HG03025 (cell line): ENCODE data around the gene HNRNPM.
"Not testable (repeated sequence)": the region's sequence is repeated elsewhere in the genome, so short reads cannot be mapped to it uniquely, and the experiment has no call there.

Source experiments
- ATAC-seq: cut with Tn5 transposase; IDR thresholded peaks from one replicate; pipeline ENCODE4 v1.9.1; 2021; ENCODE audit warnings: mild to moderate bottlenecking, moderate library complexity; ENCODE audit not compliant: unreplicated experiment, low FRiP score

Gene HNRNPM, protein sequence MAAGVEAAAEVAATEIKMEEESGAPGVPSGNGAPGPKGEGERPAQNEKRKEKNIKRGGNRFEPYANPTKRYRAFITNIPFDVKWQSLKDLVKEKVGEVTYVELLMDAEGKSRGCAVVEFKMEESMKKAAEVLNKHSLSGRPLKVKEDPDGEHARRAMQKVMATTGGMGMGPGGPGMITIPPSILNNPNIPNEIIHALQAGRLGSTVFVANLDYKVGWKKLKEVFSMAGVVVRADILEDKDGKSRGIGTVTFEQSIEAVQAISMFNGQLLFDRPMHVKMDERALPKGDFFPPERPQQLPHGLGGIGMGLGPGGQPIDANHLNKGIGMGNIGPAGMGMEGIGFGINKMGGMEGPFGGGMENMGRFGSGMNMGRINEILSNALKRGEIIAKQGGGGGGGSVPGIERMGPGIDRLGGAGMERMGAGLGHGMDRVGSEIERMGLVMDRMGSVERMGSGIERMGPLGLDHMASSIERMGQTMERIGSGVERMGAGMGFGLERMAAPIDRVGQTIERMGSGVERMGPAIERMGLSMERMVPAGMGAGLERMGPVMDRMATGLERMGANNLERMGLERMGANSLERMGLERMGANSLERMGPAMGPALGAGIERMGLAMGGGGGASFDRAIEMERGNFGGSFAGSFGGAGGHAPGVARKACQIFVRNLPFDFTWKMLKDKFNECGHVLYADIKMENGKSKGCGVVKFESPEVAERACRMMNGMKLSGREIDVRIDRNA

DNA sequence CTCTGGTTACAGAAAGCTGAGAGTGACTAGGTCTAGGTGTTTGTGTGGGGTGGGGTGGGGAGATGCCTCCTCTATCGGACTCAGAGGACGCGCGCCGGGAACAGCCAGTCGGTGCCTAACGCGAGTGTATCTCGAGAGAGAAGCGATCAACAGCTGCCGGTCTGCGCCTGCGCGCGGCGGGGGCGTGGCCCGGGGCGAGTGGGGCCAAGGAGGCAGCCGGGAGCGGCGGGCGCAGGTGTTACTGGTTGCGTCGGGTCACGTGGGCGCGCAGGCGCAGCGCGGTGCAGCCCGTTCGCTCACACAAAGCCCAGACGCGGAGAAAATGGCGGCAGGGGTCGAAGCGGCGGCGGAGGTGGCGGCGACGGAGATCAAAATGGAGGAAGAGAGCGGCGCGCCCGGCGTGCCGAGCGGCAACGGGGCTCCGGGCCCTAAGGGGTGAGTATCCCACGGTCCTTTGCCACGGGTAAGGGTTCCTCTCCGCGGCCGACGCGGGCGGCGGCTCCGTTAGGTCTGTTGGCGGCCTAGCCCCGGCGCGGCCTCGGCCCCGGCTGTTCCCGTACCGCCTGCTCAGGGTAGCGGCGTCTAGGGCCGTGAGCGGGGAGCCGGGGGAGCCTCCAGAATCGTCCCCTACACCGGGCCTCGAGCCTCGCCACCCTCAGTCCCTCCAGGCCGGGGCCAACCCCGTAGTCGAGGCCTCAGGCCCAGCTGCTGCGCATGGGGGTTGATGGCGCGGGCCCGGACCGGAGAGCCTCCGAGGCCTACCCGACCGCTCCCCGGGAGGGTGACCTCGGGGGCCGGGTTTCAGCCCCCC, at the start of gene HNRNPM:
HNRNPM (plus strand) TSS at position 299 of the 811 bp plus-strand sequence; CDS start at position 323, 24 bp downstream.
- peak; percentile 83 for ATAC-seq

DNA sequence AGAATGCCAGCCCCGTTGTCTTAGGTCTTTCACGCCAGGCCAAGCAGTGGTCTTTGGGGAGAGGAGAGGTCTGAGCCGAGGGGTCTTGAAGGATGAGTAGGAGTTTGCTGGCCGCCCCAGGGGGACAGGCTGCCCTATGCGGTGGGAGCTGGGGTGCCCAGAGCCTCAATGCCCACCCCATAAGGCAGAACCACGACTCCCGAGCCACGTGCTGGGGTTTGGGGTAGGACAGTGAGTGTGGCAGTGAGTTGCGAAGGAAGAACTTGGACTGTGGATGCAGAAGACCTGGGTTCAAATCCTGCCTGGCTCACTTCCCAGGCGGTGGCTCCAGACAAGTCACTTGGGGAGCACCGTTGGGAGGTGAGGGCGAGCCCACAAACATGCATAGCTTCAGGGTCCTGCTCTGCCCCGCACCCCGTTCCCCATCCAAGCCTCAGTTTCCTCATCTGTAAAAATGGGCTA, 49.1 kb upstream of the HNRNPM start:
- no peak for ATAC-seq

DNA sequence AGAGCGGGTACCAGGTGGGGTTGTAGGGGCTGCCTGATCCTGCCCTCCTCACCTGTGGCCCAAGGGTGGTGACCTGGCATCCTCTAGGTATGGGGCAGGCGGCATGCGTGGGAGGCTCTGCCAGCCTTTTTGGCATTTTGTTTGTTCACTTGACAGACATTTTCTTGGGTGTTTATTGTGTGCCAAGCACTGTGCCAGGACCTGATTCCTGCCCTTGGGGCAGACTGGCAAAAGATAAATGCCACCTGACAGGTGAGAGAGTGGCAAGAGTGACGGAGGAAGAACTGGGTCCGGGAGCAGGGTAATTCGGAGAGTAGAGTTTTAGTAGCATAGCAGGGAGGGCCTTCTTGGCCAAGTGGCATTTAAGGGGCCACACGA, 48.6 kb upstream of the HNRNPM start:
- ATAC-seq, result no peak

DNA sequence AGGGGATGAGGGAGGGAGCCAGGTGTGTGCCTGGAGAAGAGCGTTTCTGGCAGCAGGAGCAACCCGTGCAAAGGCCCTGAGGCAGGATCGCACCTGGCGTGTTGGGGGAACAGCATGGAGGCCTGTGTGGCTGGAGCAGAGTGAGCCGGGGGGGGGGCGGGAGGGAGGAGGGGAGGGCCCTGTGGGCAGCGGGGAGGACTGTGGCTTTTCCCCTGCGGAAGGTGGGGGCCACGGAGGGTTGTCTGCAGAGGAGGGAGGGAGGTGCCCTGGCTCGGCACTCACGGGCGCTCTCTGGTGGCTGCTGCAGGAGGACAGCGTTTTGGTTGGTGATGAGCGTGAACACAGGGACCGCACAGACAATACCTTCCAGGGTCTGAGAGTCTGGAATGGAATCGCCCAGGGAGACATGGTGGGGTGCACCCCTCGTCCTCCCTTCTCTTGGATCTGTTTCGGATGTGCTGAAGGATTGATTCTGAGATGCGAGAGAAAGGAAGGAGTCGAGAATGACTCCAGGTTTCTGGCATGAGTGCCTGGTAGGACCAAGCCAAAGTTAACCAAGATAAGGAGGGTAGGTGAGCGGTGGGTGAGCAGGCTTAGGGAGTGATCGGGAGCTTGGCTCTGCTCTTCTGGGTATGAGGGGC, 48.1 kb upstream of the HNRNPM start:
- ATAC-seq, result no peak

DNA sequence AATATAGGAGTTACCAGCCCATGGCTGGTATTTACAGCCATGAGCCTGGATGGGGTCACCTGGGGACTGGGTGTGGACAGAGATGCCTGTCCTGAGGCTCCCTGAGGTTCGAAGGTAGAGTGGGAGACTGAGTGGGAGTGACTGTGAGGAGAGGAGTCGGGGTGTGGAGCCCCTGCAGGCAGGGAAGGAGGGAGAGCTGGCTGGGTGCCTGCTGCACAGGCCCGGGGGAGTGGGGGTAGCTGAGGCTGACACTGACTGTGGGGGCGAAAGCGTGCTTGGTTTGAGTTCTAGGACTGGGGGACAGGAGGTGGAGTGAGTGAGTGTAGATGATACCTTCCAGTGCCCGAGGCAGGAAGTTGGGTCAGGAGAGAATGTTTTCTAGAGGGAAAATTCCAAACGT, 47.5 kb upstream of the HNRNPM start:
- no peak for ATAC-seq

DNA sequence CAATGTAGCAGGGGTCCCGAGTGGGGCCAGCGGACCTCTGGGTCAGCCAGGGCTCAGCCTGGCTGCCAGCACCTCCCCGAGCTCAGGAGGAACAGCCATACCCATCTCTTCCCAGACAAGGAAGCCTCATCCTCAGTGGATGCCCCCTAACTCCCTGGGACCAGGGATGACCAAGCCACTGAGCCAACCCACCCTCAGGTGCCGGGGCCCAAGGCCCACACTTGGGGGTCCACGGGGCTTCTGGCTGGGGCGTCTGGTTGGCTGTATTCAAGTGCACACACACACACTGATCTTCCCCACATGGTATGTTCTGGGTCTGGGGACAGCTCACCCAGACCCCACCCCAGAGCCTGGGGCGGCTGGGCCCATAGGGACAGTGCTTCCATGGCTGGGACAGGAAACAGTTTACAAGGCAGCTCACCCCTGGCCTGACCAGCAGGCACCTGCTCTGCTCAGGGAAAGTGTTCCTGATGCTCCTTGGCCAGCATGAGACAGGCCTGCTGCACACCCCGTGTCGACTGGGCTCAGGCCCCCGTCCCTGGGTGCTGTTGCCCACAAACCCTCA, 46.9 kb upstream of the HNRNPM start:
- no peak for ATAC-seq

DNA sequence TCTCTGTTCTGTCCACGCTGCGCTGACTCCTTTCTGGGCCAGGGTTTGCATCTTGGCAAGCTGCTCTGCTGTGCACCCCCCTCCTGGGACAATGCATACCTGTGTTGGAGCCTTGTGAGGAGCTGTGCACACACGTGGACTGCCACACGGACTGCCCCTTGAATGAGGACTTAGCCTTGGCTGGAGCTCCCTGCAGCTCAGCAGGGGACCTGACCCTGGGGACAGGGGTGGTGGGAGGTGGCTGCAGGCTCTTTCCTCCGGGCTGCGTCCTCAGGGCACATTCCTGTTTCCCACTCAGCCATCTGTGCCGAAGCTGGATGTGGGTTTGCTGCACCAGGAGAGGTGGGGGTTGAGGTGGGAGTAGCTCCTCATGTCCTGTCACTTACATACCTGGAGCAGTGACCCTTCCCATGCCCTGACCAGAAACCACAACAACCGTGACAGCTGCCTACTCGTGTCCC, 46.4 kb upstream of the HNRNPM start:
- ATAC-seq, result no peak

DNA sequence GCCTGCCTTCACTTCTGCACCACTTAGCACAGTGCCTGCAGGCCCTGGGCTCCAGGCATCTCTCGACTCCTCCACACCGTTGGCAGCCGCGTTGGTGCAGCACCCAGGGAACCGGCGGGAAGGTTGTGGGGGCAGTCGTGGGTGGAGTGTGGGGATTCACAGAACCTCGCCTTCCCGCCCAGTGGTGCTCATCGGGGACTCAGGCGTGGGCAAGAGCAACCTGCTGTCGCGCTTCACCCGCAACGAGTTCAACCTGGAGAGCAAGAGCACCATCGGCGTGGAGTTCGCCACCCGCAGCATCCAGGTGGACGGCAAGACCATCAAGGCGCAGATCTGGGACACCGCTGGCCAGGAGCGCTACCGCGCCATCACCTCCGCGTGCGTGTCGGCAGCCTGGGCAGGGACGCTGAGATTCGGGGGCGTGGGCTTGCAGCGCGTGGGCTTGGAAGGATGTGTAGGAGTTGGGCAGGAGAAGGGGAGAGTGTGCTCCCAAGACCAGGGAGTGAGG, 45.0 kb upstream of the HNRNPM start:
- no peak for ATAC-seq

DNA sequence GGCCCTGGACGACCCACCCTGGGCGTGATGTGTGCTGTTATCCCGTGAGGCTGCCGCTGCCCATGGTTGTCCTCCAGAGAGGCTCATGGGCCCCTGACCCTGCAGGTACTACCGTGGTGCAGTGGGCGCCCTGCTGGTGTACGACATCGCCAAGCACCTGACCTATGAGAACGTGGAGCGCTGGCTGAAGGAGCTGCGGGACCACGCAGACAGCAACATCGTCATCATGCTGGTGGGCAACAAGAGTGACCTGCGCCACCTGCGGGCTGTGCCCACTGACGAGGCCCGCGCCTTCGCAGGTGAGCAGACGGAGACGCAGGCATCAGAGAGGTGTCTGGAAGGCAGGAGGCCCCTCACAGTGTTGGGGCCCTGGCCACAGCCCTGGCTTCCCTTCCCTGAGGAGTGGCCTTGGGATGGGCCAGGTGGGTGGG, 42.8 kb upstream of the HNRNPM start:
- no peak for ATAC-seq

DNA sequence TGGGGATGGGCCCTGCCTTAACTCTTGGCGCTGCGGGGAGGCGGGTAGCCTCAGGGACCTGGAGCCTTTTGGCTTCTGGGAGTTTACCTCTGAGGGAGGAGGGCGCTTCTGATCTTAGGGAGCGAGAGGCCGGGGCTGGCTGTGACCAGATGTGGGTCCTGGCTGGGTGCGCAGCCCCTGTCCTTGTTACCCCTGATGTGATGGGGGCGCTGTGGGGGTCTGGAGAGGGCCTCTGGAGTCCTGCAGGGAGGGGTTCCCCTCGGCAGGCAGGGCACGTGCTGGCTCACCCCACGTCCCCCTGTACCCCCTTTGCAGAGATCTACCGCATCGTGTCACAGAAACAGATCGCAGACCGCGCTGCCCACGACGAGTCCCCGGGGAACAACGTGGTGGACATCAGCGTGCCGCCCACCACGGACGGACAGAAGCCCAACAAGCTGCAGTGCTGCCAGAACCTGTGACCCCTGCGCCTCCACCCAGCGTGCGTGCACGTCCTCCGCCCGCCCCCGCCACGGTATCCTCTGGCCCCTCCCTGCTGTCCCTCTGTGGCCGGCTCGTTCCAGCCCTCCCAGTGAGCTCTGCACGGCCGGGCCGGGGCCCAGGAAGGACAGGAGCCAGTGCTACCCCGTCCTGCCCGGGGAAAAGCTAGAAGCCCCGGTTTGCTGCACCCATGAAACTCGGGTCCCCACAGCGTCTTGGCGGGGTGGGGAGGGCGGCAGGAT, 41.5 kb upstream of the HNRNPM start:
- no peak for ATAC-seq

DNA sequence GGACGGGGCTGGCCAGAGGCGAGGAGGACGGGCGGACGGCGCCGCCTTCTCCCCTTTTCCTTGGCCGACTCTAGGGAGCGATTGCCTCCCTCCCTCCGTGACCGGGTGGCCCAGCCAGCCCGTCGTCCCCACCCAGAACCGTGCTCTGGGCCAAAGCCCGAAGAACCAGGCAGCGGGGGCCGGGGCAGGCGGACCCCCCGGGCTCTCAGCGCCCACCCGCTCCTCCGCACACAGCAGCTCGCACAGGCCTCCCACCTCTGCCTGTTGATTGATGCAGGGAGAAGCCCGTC, 41.0 kb upstream of the HNRNPM start:
- ATAC-seq, result no peak

DNA sequence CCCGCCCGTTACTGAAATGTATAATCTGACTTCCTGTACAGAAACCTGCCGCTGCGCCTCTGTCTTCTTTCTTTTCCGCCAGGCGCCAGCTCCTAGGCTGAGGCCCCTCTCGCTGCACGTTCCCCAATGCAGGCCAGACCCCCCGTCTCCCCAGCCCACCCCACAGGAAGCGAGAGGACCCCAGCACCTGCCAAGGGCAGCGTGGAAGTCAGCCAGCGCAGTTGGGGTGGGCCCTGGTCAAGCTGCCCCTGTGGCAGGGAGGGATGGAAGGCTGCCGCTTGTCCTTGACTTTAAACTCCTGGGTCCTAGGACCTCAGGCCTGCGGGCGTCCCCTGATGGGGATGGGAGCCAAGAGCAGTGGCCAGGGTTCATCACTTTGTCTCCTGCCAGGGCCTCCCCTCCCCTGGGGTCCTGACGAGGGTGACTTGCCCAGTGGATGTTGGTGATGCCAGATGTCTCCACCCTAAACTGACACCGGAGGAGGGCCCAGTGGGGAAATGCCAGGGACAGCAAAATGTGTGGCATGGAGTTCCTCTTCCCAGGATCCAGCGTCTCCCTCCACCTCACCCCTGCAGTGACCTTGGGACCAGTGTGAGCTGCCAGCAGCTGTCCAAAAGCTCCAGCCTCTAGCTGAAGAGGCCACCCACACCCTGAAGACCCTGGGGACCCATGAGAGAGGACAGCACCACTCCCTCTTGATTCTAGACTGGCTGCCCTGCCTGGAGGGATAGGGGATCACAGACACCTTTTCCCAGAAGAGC, 40.2 kb upstream of the HNRNPM start:
- no peak for ATAC-seq

DNA sequence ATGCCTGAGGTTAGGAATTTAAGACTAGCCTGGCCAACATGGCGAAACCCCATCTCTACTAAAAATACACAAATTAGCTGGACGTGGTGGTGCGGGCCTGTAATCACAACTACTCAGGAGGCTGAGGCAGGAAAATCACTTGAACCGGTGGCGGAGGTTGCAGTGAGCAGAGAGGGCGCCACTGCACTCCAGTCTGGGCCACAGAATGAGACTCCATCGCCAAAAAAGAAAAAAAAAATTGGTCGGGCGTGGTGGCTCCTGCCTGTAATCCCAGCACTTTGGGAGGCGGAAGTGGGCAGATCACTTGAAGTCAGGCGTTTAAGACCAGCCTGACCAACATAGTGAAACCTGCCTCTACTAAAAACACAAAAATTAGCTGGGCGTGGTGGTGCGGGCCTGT, 34.1 kb upstream of the HNRNPM start:
- not testable (repeated sequence) for ATAC-seq

DNA sequence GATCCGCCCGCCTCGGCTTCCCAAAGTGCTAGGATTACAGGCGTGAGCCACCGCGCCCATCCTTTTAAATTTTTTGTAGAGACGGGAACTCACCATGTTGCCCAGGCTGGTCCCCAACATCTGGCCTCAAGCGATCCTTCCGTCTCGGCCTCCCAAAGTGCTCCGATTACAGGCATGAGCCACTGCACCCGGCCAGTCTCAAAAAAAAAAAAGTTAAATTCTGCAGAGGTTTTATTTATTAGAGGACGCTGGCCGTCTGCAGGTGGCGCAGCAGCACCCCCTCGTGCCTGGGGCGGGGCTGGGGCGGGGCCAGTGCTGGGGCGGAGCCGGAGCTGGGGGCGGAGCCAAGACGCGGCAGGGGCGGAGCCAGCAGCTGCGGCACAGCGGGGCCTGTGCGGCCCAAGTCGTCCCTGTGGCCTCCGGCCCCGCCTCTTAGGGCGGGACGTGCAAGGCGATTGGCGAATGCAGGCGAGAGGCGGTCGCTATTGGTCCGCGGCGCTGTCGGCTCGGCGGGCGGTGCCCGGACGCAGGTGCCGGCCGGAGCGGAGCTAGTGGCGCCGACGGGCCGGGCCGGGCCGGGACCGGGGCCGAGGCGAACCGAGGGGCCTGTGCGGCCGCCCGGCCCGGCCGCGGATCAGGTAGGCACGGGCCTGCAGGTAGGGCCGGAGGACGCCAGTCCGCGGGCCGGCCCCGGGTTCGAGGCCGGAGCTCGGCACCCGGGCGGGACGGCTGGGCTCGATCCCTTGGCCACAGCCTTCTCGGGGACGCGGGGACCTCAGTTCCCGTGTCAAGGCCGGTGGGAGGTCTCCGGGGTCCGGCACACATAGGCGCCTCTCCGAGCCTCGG, 31.8 kb upstream of the HNRNPM start, which contains the start of gene MARCHF2:
MARCHF2 (plus strand) TSS at position 523 of the 846 bp plus-strand sequence. CDS start 8,536 bp downstream, outside the sequence.
- ATAC-seq, result peak; percentile 99

DNA sequence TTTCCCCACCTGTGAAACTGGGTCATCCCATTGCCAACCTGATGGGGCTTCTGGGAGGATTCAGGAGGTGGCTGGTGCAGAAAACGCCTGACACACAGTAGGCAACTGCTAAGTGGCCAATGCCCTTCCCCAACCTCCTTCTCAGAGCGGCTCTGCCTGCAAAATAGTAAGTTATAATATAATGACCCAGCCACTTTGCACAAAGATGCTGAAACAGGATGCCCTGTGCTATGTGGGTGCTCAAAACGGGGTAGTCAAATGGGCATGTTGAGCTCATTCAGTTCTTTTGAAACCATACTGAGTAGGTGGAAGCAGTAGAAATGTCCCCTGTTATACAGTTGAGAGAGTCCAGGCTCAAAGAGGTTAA, 31.2 kb upstream of the HNRNPM start:
- no peak for ATAC-seq

DNA sequence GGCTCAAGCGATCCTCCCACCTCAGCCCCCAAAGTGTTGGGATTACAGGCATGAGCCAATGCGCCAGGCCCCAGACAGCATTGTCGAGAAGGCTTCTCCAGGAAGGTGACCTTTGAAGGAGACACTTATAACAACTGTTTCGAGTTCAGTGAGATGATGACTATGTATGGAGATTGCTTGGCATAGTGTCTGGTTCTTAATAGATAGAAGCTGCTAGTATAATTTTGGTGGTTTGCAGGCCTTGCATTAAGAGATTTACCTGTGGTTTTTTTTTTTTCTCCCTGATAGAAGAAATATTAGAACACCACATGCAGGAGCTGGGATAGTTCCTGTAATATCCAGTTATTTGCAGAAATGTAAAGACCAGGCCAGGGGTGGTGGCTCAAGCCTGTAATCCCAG, 28.0 kb upstream of the HNRNPM start:
- no peak for ATAC-seq
